ENCODE data around the gene PKD1.

PKD1 gene

GRCh38 chr16:2174396-2175131 is 38.9 kb upstream of the PKD1 start:
- Histone ChIP-seq H3K9ac (ENCODE audit: insufficient read length, low read depth) (no peak overlapping the region), H3K27me3 (ENCODE audit: insufficient read depth, insufficient read length) (no peaks in the 10 kb centered on the region), H3K4me3 (ENCODE audit: insufficient read length, low read depth) (no peak overlapping the region), H3K4me1 (ENCODE audit: insufficient read depth, insufficient read length) (peaks cover 4% of the 10 kb centered on the region), H3K36me3 (ENCODE audit: insufficient read depth, insufficient read length, low read length) (peaks cover 84% of the 10 kb centered on the region), H3K9me3 (ENCODE audit: insufficient read depth, low read length) (no peaks in the 10 kb centered on the region)
- TF ChIP-seq YY1 (IDR thresholded peaks at IDR 0.05; ENCODE audit: insufficient read depth, insufficient read length) (no peak), ZNF274 (IDR thresholded peaks at IDR 0.05; ENCODE audit: low read depth, low read length) (no peak), SUZ12 (IDR thresholded peaks at IDR 0.05; ENCODE audit: extremely low read depth, insufficient read depth, insufficient read length) (no peak)
- DNase-seq (ENCODE audit: low read depth, low spot score), result no peak

- H3K9ac ChIP-seq (ENCODE audit: insufficient read length, low read depth), result no peak overlapping the region
- no peak for DNase-seq (ENCODE audit: low read depth, low spot score)
- no peak for TF ChIP-seq SUZ12 (IDR thresholded peaks at IDR 0.05; ENCODE audit: extremely low read depth, insufficient read depth, insufficient read length)
- TF ChIP-seq ZNF274 (IDR thresholded peaks at IDR 0.05; ENCODE audit: low read depth, low read length), result no peak
- TF ChIP-seq YY1 (IDR thresholded peaks at IDR 0.05; ENCODE audit: insufficient read depth, insufficient read length), result no peak
- no peaks in the 10 kb centered on the region for H3K27me3 ChIP-seq (ENCODE audit: insufficient read depth, insufficient read length)
- no peaks in the 10 kb centered on the region for H3K9me3 ChIP-seq (ENCODE audit: insufficient read depth, low read length)
- no peak overlapping the region for H3K4me3 ChIP-seq (ENCODE audit: insufficient read length, low read depth)
- H3K4me1 ChIP-seq (ENCODE audit: insufficient read depth, insufficient read length), result peaks cover 6% of the 10 kb centered on the region
- H3K36me3 ChIP-seq (ENCODE audit: insufficient read depth, insufficient read length, low read length), result peaks cover 90% of the 10 kb centered on the region
Observed at GRCh38 chr16:2173916-2174315, 38.2 kb upstream of the PKD1 start.

GRCh38 chr16:2173366-2173765 is 37.7 kb upstream of the PKD1 start:
- no peaks in the 10 kb centered on the region for H3K9me3 ChIP-seq (ENCODE audit: insufficient read depth, low read length)
- no peak for TF ChIP-seq ZNF274 (IDR thresholded peaks at IDR 0.05; ENCODE audit: low read depth, low read length)
- TF ChIP-seq YY1 (IDR thresholded peaks at IDR 0.05; ENCODE audit: insufficient read depth, insufficient read length), result no peak
- no peak for TF ChIP-seq SUZ12 (IDR thresholded peaks at IDR 0.05; ENCODE audit: extremely low read depth, insufficient read depth, insufficient read length)
- no peak overlapping the region for H3K4me3 ChIP-seq (ENCODE audit: insufficient read length, low read depth)
- peaks cover 6% of the 10 kb centered on the region for H3K4me1 ChIP-seq (ENCODE audit: insufficient read depth, insufficient read length)
- peaks cover 94% of the 10 kb centered on the region for H3K36me3 ChIP-seq (ENCODE audit: insufficient read depth, insufficient read length, low read length)
- no peak overlapping the region for H3K9ac ChIP-seq (ENCODE audit: insufficient read length, low read depth)
- DNase-seq (ENCODE audit: low read depth, low spot score), result no peak
- no peaks in the 10 kb centered on the region for H3K27me3 ChIP-seq (ENCODE audit: insufficient read depth, insufficient read length)

GRCh38 chr16:2172688-2173335 is 37.1 kb upstream of the PKD1 start:
- H3K4me1 ChIP-seq (ENCODE audit: insufficient read depth, insufficient read length), result peaks cover 10% of the 10 kb centered on the region
- H3K4me3 ChIP-seq (ENCODE audit: insufficient read length, low read depth), result no peak overlapping the region
- H3K9me3 ChIP-seq (ENCODE audit: insufficient read depth, low read length), result no peaks in the 10 kb centered on the region
- TF ChIP-seq YY1 (IDR thresholded peaks at IDR 0.05; ENCODE audit: insufficient read depth, insufficient read length) (no peak), SUZ12 (IDR thresholded peaks at IDR 0.05; ENCODE audit: extremely low read depth, insufficient read depth, insufficient read length) (no peak), ZNF274 (IDR thresholded peaks at IDR 0.05; ENCODE audit: low read depth, low read length) (no peak)
- H3K9ac ChIP-seq (ENCODE audit: insufficient read length, low read depth), result no peak overlapping the region
- H3K27me3 ChIP-seq (ENCODE audit: insufficient read depth, insufficient read length), result no peaks in the 10 kb centered on the region
- no peak for DNase-seq (ENCODE audit: low read depth, low spot score)
- H3K36me3 ChIP-seq (ENCODE audit: insufficient read depth, insufficient read length, low read length), result peaks cover 94% of the 10 kb centered on the region

- H3K9ac ChIP-seq (ENCODE audit: insufficient read length, low read depth), result no peak overlapping the region
- DNase-seq (ENCODE audit: low read depth, low spot score), result no peak
- H3K9me3 ChIP-seq (ENCODE audit: insufficient read depth, low read length), result no peaks in the 10 kb centered on the region
- no peak for TF ChIP-seq YY1 (IDR thresholded peaks at IDR 0.05; ENCODE audit: insufficient read depth, insufficient read length)
- TF ChIP-seq ZNF274 (IDR thresholded peaks at IDR 0.05; ENCODE audit: low read depth, low read length), result no peak
- no peak for TF ChIP-seq SUZ12 (IDR thresholded peaks at IDR 0.05; ENCODE audit: extremely low read depth, insufficient read depth, insufficient read length)
- H3K4me1 ChIP-seq (ENCODE audit: insufficient read depth, insufficient read length), result peaks cover 10% of the 10 kb centered on the region
- peaks cover 94% of the 10 kb centered on the region for H3K36me3 ChIP-seq (ENCODE audit: insufficient read depth, insufficient read length, low read length)
- no peak overlapping the region for H3K4me3 ChIP-seq (ENCODE audit: insufficient read length, low read depth)
- no peaks in the 10 kb centered on the region for H3K27me3 ChIP-seq (ENCODE audit: insufficient read depth, insufficient read length)
Observed at GRCh38 chr16:2171601-2172178, 36.0 kb upstream of the PKD1 start.

GRCh38 chr16:2170587-2171435 is 35.1 kb upstream of the PKD1 start:
- TF ChIP-seq ZNF274 (IDR thresholded peaks at IDR 0.05; ENCODE audit: low read depth, low read length) (no peak), SUZ12 (IDR thresholded peaks at IDR 0.05; ENCODE audit: extremely low read depth, insufficient read depth, insufficient read length) (no peak), YY1 (IDR thresholded peaks at IDR 0.05; ENCODE audit: insufficient read depth, insufficient read length) (no peak)
- peaks cover 95% of the 10 kb centered on the region for H3K36me3 ChIP-seq (ENCODE audit: insufficient read depth, insufficient read length, low read length)
- no peak for DNase-seq (ENCODE audit: low read depth, low spot score)

More at GRCh38 chr16:2170587-2171435, 35.1 kb upstream of the PKD1 start:
- peaks cover 10% of the 10 kb centered on the region for H3K4me1 ChIP-seq (ENCODE audit: insufficient read depth, insufficient read length)
- H3K9me3 ChIP-seq (ENCODE audit: insufficient read depth, low read length), result no peaks in the 10 kb centered on the region
- H3K27me3 ChIP-seq (ENCODE audit: insufficient read depth, insufficient read length), result no peaks in the 10 kb centered on the region
- H3K4me3 ChIP-seq (ENCODE audit: insufficient read length, low read depth), result no peak overlapping the region
- H3K9ac ChIP-seq (ENCODE audit: insufficient read length, low read depth), result no peak overlapping the region
